Stimulated activated CD8-positive, alpha-beta memory T cell treated with anti-CD3 and anti-CD28 coated beads, Interleukin-15, amount 100 ng/mL, for 24 hours (primary cell): ENCODE data around the gene ULBP1.
"Not testable (repeated sequence)": the region's sequence is repeated elsewhere in the genome, so short reads cannot be mapped to it uniquely, and the experiment has no call there.

Source experiments
- DNase-seq: peaks from one replicate; pipeline ENCODE4 v3.0.0-alpha.2; 2020; ENCODE audit warnings: low read depth

Gene ULBP1

DNA sequence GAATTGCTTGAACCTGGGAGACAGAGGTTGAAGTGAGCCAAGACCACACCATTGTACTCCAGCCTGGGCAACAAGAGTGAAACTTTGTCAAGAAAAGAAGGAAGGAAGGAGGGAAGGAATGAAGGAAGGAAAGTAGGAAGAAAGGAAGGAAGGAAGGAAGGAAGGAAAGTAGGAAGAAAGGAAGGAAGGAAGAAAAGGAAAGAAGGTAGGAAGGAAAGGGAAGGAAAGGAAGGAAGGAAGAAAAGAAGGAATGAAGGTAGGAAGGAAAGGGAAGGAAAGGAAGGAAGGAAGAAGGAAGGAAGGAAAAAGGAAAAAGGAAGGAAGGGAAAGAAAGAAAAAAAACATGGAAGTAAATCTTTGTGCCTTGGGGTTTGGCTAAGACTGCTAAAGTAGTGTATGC is 11.7 kb downstream of the ULBP1 start:
- DNase-seq, result no peak

GRCh38 chr6:149977221-149977620 is 13.5 kb downstream of the ULBP1 start:
- no peak for DNase-seq

DNA sequence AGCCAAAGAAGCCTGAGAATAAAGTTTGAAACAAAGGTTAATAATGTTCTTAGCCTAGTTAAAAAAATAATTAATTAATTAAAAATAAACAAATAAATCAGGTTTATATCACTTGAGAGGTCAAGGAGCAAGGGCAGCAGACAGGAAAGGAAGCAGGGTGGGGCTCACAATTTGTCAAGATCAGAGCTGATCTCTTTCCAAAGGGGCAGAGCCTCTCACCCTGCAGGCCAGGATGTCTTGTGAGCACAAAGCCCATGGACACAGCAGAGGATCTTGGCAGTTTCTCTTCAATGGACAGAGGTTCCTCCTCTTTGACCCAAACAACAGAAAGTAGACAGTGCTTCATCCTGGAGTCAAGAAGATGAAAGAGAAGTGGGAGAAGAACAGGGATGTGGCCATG is 14.9 kb downstream of the ULBP1 start:
- DNase-seq, result no peak

GRCh38 chr6:149979293-149979692 is 15.6 kb downstream of the ULBP1 start:
- DNase-seq, result no peak

DNA sequence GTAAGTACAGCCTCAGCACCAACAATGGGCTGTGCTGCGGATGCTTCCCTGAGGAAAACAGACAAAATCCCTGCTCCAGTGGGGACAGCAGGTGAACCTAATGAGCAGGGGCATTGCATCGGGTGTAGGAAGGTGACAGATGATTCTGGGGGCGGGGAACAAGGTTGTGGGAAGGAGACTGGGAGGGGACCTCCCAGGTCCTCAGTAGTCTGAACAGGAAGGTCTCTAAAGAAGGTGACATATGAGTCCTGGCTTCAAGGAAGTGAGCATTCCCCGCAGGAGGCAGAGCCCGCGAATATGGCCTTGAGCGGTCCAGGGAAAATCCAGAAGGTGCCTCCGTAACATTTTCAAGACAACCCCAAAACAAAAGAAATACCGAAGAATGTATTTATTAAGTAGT is 19.4 kb downstream of the ULBP1 start:
- DNase-seq, result no peak

DNA sequence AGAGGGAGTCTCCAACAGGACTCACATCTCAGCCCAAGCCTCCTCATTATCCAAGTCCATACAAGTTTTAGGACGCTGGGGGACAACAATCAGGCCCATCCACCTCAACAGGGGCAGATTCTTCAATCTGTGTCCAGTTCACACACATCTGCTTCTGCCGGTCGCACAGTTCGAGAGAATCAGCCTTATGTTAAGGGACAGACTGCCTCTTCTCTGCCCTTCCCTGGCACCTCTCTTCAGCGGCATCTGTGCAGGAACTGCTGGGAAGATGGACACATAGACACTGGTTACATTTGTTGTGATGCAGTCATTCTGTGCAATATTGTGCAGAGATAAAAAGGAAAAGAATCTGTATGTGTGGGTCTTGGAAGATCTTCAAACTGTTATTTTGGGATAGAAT is 21.0 kb downstream of the ULBP1 start:
- no peak for DNase-seq

DNA sequence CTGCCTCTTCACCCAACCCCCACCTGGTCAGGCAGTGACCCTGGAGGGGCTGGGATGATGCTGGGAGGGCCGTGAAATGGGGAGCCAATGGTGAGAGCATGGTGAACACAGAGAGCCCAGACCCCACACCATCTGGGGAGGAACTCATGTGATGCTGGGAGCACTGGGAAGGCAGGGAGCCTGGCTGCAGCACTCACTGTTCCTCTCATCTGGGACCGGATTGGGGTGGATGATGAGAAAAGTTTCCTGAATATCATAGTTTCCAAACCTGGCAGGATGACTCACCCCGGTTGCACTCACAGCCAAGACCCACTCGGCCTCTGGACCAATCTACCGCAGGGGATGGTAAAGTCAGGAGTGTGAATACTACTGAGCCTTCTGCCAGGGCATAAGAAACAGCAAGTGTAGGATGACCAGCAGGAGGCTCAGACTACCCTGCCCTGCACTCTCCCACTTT is 21.8 kb downstream of the ULBP1 start:
- DNase-seq, result no peak

DNA sequence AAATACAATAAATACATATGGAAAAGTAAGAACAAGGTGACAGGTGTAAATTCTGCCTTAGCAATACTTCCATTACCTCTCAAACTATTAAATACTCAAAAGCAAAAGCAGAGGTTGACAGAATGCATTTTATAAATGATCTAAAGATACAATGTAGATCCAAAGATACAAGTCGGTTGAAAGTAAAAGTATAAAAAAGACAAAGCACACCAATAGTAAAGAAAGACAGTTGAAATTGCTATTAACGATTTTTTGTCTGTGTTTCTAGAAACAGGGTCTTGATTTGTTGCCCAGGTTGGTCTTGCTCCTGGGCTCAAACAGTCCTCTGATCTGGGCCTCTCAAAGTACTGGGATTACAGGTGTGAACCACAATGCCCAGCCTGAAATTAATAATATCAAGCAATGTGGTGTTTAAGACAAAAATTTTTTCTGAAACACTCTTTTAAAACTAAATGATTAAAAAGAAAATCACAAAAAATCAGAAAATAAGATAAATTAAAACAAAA is 23.9 kb downstream of the ULBP1 start:
- no peak for DNase-seq

- DNase-seq, result no peak
These were observed 25.0 kb downstream of the ULBP1 start for GRCh38 chr6:149988550-149989346.

DNA sequence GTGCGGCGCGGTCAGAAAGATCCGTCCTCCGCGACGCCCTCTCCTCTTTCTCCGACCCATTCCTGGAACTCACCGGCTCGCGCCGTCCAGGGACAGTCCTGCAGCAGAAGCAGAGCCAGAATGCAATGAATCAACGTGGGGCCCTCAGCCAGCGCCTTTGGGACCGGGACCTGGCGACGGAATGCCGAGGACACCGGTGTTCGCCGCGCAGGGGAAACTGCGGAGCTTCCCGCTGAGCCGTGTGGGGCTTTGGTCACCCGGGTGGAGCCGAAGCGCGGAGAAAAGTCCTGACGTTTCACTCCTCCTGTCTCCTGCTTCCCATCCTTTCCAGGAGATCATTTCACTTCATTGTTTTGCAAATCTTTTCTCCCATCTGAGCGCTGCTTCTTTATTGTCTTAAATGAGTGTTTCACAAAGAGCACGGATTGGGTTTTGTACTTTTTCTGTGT is 26.5 kb downstream of the ULBP1 start:
- DNase-seq, result no peak

GRCh38 chr6:149990661-149991471 is 27.1 kb downstream of the ULBP1 start:
- DNase-seq, result no peak

GRCh38 chr6:149991472-149991795 is 27.7 kb downstream of the ULBP1 start:
- DNase-seq, result not testable (repeated sequence)

- DNase-seq, result no peak
These were observed 28.1 kb downstream of the ULBP1 start for GRCh38 chr6:149991838-149992237.

DNA sequence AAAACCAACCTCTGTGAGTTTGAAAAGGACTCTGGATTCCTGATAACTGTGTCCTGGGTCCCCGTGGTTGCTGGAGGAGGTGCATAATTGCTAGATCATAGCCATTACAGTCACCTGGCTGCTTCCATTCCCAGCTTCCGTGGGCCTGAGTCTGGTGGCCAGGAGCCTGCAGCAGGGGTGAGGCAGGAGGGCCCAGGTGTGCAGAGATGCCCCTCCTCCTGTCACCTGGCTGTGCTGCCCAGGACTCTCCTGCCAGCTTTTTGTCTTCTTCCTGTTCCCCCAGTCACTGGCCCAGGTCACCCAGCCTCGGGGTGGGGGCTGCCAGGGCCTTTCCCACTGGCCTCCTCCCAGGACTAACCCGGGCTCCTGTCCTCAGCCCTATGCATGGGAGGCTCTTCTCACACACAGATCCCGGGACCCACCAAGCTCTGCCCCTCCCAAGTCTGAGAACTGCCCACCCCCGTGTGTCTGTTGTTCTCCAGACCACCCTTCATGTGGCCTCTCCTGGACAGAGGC is 31.6 kb downstream of the ULBP1 start:
- DNase-seq, result no peak

GRCh38 chr6:149995971-149996370 is 32.2 kb downstream of the ULBP1 start:
- no peak for DNase-seq

DNA sequence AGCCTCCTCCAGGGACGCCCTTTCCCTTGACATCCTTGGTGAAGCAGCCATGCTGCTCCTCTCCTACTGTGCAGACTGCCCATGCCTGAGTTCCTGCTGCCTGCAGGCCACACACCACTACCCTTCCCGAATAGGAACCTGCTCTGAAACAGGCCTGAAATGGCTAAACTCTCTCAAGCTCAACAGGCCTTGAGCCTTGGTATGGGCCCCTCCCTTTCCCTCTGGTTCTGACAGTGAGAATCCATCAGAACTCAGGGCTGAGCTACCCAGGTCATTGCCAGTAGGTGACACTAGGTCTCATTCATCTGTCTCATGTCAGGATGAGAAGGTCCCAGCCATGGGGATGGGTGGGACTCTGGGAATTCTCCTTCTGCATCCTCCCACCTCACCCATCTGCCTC is 35.9 kb downstream of the ULBP1 start:
- no peak for DNase-seq

- DNase-seq, result no peak
These were observed 37.7 kb downstream of the ULBP1 start for GRCh38 chr6:150001295-150002008.

- DNase-seq, result no peak
These were observed 39.0 kb downstream of the ULBP1 start for GRCh38 chr6:150002710-150003109.

DNA sequence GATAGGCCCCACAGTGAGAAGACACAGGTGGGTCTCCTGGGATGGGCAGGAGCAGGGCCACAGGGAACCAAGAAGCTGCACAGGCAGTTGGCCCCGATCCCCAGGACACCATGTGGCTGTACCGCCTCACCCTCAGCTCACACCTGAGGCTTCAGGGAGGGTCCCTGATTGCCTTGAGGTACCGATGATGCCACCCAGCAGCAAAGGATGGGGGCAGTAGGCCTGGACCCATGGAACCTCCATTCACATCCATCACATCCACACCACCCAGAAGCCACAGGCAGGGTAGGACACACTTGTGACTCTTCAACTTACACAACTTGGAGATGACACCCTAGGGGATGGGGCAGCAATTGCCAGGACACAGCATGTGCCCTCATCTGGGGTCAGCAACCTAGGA is 39.9 kb downstream of the ULBP1 start:
- not testable (repeated sequence) for DNase-seq

DNA sequence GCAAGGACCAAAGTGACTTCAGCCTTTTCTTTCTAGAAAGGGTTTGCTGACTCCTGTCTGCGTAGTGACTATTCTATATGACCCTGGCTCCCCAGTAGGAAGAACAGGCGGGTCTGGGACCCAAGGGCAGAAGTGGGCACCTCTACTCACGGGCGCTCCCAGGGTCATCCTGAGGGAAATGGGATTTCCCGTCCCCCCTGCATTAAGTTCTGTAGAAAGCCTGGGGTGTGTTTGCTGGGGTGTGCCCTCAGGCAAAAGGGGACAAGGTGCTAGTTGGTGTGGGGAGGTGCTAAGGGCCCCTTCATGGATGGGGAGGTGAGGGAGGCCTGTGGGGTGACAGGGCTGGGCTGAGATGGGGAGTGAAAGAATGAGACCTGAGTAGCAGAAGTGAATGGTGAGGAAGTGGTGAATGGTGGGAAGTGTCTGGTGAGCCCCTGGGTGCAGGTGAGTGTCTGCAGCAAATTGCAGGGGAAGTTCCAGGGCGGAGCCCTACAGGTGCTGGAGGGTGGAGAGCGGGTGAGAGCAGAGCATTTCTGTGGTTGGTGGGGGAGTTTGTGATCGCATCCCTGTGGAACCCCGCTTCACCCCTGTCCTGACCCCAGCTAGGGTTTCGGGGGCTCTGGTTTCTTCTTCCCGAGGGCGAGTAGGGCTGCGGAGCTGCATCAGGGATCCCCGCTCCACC is 40.5 kb downstream of the ULBP1 start:
- no peak for DNase-seq
